Body of pancreas (tissue), 4 donors: ENCODE measurements around the gene PRRC2B. TPM values are rescaled to one million over a fixed set of nuclear protein-coding genes. Genes with fewer than 3 reads are reported as not detected.

Experiments used
- ATAC-seq: fragments of 150-250 bp; one replicate; pipeline ENCODE4 v1.9.1; 2016
- DNase-seq, 4 donors: peaks; one replicate each; pipeline ENCODE4 v3.0.0-alpha.2; 2019
- H3K27ac ChIP-seq, 4 donors: fragments of 200-600 bp; sonication (generic); 1 replicate in 3 of 4; 2 replicates in 1 of 4; pipeline versions ENCODE4 v1.5.1 to v1.6.1; 2016 to 2019; ENCODE audit warnings: mild to moderate bottlenecking in 1 of 4, mixed read lengths in 1 of 4, moderate library complexity in 1 of 4
- H3K27me3 ChIP-seq, 2 donors: fragments of 200-600 bp; sonication (generic); one replicate each; pipeline ENCODE4 v1.6.0; 2016; ENCODE audit warnings: mild to moderate bottlenecking in 1 of 2
- H3K36me3 ChIP-seq, 2 donors: fragments of 200-600 bp; sonication (generic); replicated peaks in 1 of 2; 2 replicates each; pipeline ENCODE4 v1.5.1; 2016; ENCODE audit warnings: low read depth in 2 of 2; ENCODE audit not compliant: insufficient read depth in 1 of 2
- H3K4me1 ChIP-seq: fragments of 200-600 bp; sonication (generic); one replicate; pipeline ENCODE4 v1.6.0; 2016
- H3K4me3 ChIP-seq, 2 donors: fragments of 200-600 bp; sonication (generic); 1 replicate in 1 of 2; 2 replicates in 1 of 2; pipeline ENCODE4 v1.5.1; 2016 to 2019
- H3K9me3 ChIP-seq, 3 donors: fragments of 200-600 bp; sonication (generic); 1 replicate in 2 of 3; 2 replicates in 1 of 3; pipeline ENCODE4 v1.5.1; 2016
- POLR2A ChIP-seq, 3 donors: fragments of 450-650 bp; IDR thresholded peaks; one replicate each; pipeline ENCODE4 v1.6.1; 2016; ENCODE audit warnings: antibody characterized with exemption in 3 of 3, mild to moderate bottlenecking in 2 of 3
- WGBS, 2 donors: methylation state at CpG; one replicate each; pipeline ENCODE4 v1.1.5; 2017; 5-methylcytosine and 5-hydroxymethylcytosine counted together
- intact Hi-C: fragments of 100-400 bp; cut with DNase I; formaldehyde crosslinking; loops from one replicate; pipeline ENCODE4 v1.15.1; 2023
- total RNA-seq, 2 donors: library from RNA; depleted of rRNA; stranded (reverse); fragments of >200 nt; gene quantifications; one replicate each; pipeline ENCODE4 v1.1.0, GENCODE V29; 2016
- TF ChIP-seq, protein P1 (sequence below), 7 experiments: fragments of 450-650 bp in 4 of 7; fragments of 200-600 bp in 3 of 7; sonication (generic) in 3 of 7; IDR thresholded peaks; one replicate each; pipeline ENCODE4 v1.5.1; 2016 to 2019; ENCODE audit warnings: antibody characterized with exemption in 7 of 7

Gene PRRC2B
- total RNA-seq, 2 donors from 2014 or later, result 78.3 to 177 TPM

DNA sequence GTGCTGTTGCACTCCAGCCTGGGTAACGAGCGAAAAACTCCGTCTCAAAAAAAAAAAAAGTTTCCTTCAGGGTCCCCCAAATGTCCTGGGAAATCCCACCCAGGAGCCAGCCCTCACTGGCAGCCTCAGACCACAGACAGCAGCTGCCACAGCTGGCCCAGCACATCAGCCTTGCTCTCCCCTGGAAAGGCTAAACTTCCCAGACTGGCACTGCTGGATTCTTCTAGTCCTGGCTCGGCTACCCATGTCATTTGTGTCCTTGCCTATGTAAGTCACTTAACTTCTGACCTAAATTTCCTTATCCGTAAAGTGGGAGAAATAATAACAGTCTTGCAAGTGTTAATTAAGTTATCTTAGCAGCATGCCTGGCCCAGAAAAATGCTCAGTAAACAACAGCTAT, 8.6 kb upstream of the PRRC2B start:
- Histone ChIP-seq H3K9me3 (no peaks in the 10 kb centered on the region), H3K4me1 (peaks cover 18% of the 10 kb centered on the region), H3K27me3 (no peaks in the 10 kb centered on the region), H3K4me3 (no peak overlapping the region), H3K27ac (no peak overlapping the region), H3K36me3 (no peaks in the 10 kb centered on the region)
- no peak for ATAC-seq
- 63 to 66% methylated on average over 4 to 5 of the region's 5 CpGs for WGBS, 2 donors
- TF ChIP-seq, protein P1, sequence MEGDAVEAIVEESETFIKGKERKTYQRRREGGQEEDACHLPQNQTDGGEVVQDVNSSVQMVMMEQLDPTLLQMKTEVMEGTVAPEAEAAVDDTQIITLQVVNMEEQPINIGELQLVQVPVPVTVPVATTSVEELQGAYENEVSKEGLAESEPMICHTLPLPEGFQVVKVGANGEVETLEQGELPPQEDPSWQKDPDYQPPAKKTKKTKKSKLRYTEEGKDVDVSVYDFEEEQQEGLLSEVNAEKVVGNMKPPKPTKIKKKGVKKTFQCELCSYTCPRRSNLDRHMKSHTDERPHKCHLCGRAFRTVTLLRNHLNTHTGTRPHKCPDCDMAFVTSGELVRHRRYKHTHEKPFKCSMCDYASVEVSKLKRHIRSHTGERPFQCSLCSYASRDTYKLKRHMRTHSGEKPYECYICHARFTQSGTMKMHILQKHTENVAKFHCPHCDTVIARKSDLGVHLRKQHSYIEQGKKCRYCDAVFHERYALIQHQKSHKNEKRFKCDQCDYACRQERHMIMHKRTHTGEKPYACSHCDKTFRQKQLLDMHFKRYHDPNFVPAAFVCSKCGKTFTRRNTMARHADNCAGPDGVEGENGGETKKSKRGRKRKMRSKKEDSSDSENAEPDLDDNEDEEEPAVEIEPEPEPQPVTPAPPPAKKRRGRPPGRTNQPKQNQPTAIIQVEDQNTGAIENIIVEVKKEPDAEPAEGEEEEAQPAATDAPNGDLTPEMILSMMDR (IDR thresholded peaks at IDR 0.05), result no peak
- no peak for TF ChIP-seq POLR2A (IDR thresholded peaks at IDR 0.05)
- no peak for DNase-seq
- intact Hi-C loops, result no loop called here

DNA sequence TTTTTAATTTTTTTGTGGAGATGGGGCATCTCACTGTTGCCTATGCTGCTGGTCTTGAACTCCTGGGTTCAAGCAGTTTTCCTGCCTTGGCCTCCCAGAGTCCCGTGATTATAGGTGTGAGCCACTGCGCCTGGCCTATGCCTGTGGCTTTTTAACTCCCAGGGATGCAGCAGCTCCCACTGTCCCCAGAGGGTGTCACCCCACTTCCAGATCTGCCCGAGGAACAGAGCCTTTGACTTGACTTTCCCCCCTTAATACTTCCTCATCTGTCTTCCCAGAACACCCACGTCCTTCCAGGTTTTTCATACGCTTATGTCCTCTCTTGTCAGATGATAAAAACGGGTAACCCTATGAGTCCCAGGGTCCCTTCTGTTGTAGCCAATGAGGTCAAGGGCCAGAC, 7.6 kb upstream of the PRRC2B start:
- TF ChIP-seq, protein P1 (IDR thresholded peaks at IDR 0.05), result peak in 1 of 7 experiments; percentile 9
- TF ChIP-seq POLR2A (IDR thresholded peaks at IDR 0.05), result no peak
- H3K27me3 ChIP-seq, result no peaks in the 10 kb centered on the region
- no peaks in the 10 kb centered on the region for H3K9me3 ChIP-seq
- no peak overlapping the region for H3K4me3 ChIP-seq
- DNase-seq, result no peak
- 69 to 76% methylated on average over 6 of the region's 6 CpGs for WGBS, 2 donors
- no peak overlapping the region for H3K27ac ChIP-seq
- no peaks in the 10 kb centered on the region for H3K36me3 ChIP-seq
- peaks cover 24% of the 10 kb centered on the region for H3K4me1 ChIP-seq
- ATAC-seq, result no peak
- intact Hi-C loops, result no loop called here

DNA sequence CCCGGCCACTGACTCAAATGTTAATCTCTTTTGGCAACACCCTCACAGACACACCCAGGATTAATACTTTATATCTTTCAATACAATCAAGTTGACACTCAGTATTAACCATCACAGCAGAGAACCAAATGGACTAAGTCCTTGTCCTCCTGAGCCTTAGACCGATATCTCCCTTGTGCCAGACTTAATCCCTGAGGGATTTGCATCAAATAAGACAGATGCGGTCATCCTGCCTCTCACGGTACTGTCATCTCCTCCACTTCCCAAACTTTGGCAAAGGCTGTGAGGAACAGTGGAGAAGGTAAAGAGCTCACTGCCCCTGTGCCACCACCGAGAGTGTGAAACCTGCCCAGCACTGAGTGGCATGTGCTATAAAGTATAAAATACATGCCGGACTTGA, 6.5 kb upstream of the PRRC2B start:
- ATAC-seq (no peak), DNase-seq (no peak)
- Histone ChIP-seq H3K27me3 (no peaks in the 10 kb centered on the region), H3K4me1 (peaks cover 22% of the 10 kb centered on the region), H3K9me3 (no peaks in the 10 kb centered on the region), H3K27ac (no peak overlapping the region), H3K4me3 (no peak overlapping the region), H3K36me3 (no peaks in the 10 kb centered on the region)
- intact Hi-C loops, result no loop called here
- 79% methylated on average over 6 of the region's 6 CpGs for WGBS, 2 donors
- no peak for TF ChIP-seq POLR2A (IDR thresholded peaks at IDR 0.05)
- TF ChIP-seq, protein P1 (IDR thresholded peaks at IDR 0.05), result no peak

DNA sequence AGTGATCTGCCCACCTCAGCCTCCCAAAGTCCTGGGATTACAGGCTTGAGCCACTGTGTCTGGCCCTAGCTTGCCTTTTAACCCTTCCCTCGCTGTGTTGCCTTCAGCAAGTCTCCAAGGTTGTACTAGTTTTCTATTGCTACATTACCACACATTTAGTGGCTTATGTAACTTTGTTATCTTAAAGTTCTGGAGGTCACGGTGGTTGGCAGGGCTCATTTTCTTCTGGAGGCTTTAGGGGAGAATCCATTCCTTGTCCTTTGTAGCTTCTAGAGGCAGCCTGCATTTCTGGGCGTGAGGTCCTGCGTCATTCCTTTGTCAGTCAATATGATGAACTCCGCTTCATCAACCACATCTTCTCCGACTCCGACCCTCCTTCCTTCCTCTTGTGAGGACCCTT, 2.9 kb upstream of the PRRC2B start:
- peak; percentile 28 to 62 (median 40) for DNase-seq
- intact Hi-C loops, result no loop called here

DNA sequence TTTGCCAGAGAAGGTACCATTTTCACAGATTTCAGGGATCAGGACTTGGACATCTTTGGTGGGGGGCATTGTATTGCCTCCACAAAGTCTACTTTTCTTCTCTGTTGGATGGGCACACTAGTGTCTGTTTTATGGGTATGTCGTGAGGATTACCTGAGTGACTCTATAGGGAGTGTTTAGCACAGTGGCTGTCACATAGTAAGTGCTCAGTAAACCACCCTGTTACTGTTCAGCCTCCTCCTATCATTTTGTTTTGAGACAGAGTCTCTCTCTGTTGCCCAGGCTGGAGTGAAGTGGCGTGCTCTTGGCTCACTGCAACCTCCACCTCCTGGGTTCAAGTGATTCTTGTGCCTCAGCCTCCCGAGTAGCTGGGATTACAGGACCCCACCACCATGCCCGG, 2.4 kb upstream of the PRRC2B start:
- H3K27ac ChIP-seq, result peak overlapping the region in 2 of 4 donors; percentile 5 to 34
- WGBS, 2 donors, result 85 to 86% methylated on average over 2 to 4 of the region's 4 CpGs

More for the DNA sequence above, 2.9 kb upstream of the PRRC2B start:
- Histone ChIP-seq H3K4me1 (peaks cover 28% of the 10 kb centered on the region), H3K27ac (peak overlapping the region in 2 of 4 donors; percentile 5 to 34), H3K4me3 (no peak overlapping the region), H3K36me3 (no peaks in the 10 kb centered on the region), H3K27me3 (no peaks in the 10 kb centered on the region), H3K9me3 (no peaks in the 10 kb centered on the region)
- TF ChIP-seq, protein P1 (IDR thresholded peaks at IDR 0.05), result no peak
- TF ChIP-seq POLR2A (IDR thresholded peaks at IDR 0.05), result no peak
- WGBS, 2 donors, result 49 to 60% methylated on average over 7 of the region's 7 CpGs
- no peak for ATAC-seq

More for the DNA sequence above, 2.4 kb upstream of the PRRC2B start:
- Histone ChIP-seq H3K4me3 (no peak overlapping the region), H3K4me1 (peaks cover 33% of the 10 kb centered on the region), H3K9me3 (no peaks in the 10 kb centered on the region), H3K36me3 (no peaks in the 10 kb centered on the region), H3K27me3 (no peaks in the 10 kb centered on the region)
- TF ChIP-seq, protein P1 (IDR thresholded peaks at IDR 0.05), result no peak
- no peak for TF ChIP-seq POLR2A (IDR thresholded peaks at IDR 0.05)
- no peak for DNase-seq
- intact Hi-C loops, result no loop called here
- no peak for ATAC-seq
